HG03097 (cell line): ENCODE results near the gene MORN1.

ENCODE experiments used
- ATAC-seq: cut with Tn5 transposase; IDR thresholded peaks from one replicate; pipeline ENCODE4 v1.9.1; 2021; ENCODE audit not compliant: unreplicated experiment, low FRiP score

The MORN1 gene

GRCh38 chr1:2388004-2388913, 3.1 kb downstream of the MORN1 start:
- no peak for ATAC-seq

- ATAC-seq: no peak
Measured at GRCh38 chr1:2386636-2387611, 4.4 kb downstream of the MORN1 start.

GRCh38 chr1:2385606-2386280, 5.6 kb downstream of the MORN1 start:
- no peak for ATAC-seq

- no peak for ATAC-seq
Measured at GRCh38 chr1:2384941-2385481, 6.3 kb downstream of the MORN1 start.

- ATAC-seq: no peak
Measured at GRCh38 chr1:2384130-2384860, 7.1 kb downstream of the MORN1 start.

- no peak for ATAC-seq
Measured at GRCh38 chr1:2383576-2383975, 7.8 kb downstream of the MORN1 start.

GRCh38 chr1:2382621-2383361, 8.6 kb downstream of the MORN1 start:
- no peak for ATAC-seq

- no peak for ATAC-seq
Measured at GRCh38 chr1:2381741-2382620, 9.4 kb downstream of the MORN1 start.

GRCh38 chr1:2380816-2381591, 10.3 kb downstream of the MORN1 start:
- no peak for ATAC-seq

GRCh38 chr1:2379733-2380404, 11.5 kb downstream of the MORN1 start:
- no peak for ATAC-seq

- ATAC-seq: no peak
Measured at GRCh38 chr1:2378956-2379732, 12.2 kb downstream of the MORN1 start.

- no peak for ATAC-seq
Measured at GRCh38 chr1:2378441-2378851, 12.9 kb downstream of the MORN1 start.

GRCh38 chr1:2377751-2378440, 13.5 kb downstream of the MORN1 start:
- no peak for ATAC-seq

- no peak for ATAC-seq
Measured at GRCh38 chr1:2376931-2377672, 14.3 kb downstream of the MORN1 start.

- no peak for ATAC-seq
Measured at GRCh38 chr1:2376261-2376741, 15.1 kb downstream of the MORN1 start.
